Transverse colon (tissue), 4 donors: ENCODE data around the gene CCDC60. TPM values are rescaled to one million over a fixed set of nuclear protein-coding genes. Genes with fewer than 3 reads are reported as not detected.

Experiments
- DNase-seq: peaks from one replicate; pipeline ENCODE4 v3.0.0-alpha.2; 2019
- H3K27ac ChIP-seq, 4 donors: fragments of 200-600 bp; sonication (generic); 2 replicates each; pipeline ENCODE4 v1.5.1; 2016 to 2018; ENCODE audit warnings: inconsistent platforms in 4 of 4
- H3K27me3 ChIP-seq: fragments of 200-600 bp; sonication (generic); 2 replicates; pipeline ENCODE4 v1.5.1; 2017; ENCODE audit warnings: inconsistent platforms
- H3K36me3 ChIP-seq, 4 donors: fragments of 200-600 bp; sonication (generic); 2 replicates each; pipeline ENCODE4 v1.5.1; 2017 to 2019; ENCODE audit warnings: inconsistent platforms in 4 of 4
- H3K4me1 ChIP-seq, 4 donors: fragments of 200-600 bp; sonication (generic); 2 replicates each; pipeline ENCODE4 v1.5.1; 2017 to 2020; ENCODE audit warnings: inconsistent platforms in 4 of 4
- H3K4me3 ChIP-seq, 4 donors: fragments of 200-600 bp; sonication (generic); 1 replicate in 1 of 4; 2 replicates in 3 of 4; pipeline versions ENCODE4 v1.5.1 to v1.6.1; 2017 to 2019; ENCODE audit warnings: inconsistent platforms in 4 of 4
- H3K9me3 ChIP-seq, 2 donors: fragments of 200-600 bp; sonication (generic); 2 replicates each; pipeline ENCODE4 v1.5.1; 2017 to 2019; ENCODE audit warnings: inconsistent platforms in 2 of 2
- EP300 ChIP-seq: sonication (generic); formaldehyde crosslinking; IDR thresholded peaks from one replicate; pipeline ENCODE4 v1.6.1; 2017; ENCODE audit warnings: antibody characterized with exemption, low read depth
- POLR2A ChIP-seq: fragments of 450-650 bp; IDR thresholded peaks from one replicate; pipeline ENCODE4 v1.6.1; 2016; ENCODE audit warnings: antibody characterized with exemption, mild to moderate bottlenecking, moderate library complexity
- POLR2AphosphoS5 ChIP-seq, 3 donors: sonication (generic); formaldehyde crosslinking; IDR thresholded peaks; one replicate each; pipeline ENCODE4 v1.6.1; 2016; ENCODE audit warnings: antibody characterized with exemption in 3 of 3
- WGBS, 2 donors: methylation state at CpG; one replicate each; pipeline ENCODE4 v1.1.5; 2018; ENCODE audit warnings: low coverage in 1 of 2; 5-methylcytosine and 5-hydroxymethylcytosine counted together
- in situ Hi-C, 4 donors: fragments of 200-750 bp; cut with MboI; loops; one replicate each; pipeline versions ENCODE4 v1.15.0 to v1.15.1; 2017; ENCODE audit warnings: low sequenced_read_pairs in 3 of 4, low pct_ligation_motif_present in 1 of 4, low pct_unique_long_range_greater_than_20kb in 1 of 4
- intact Hi-C: fragments of 100-400 bp; cut with DNase I; formaldehyde crosslinking; loops from one replicate; pipeline ENCODE4 v1.15.1; 2023; ENCODE audit warnings: low total_unique reads
- total RNA-seq, 4 donors: library from RNA; depleted of rRNA; stranded (reverse); fragments of >200 nt; gene quantifications; one replicate each; pipeline ENCODE4 v1.1.0, GENCODE V29; 2016
- TF ChIP-seq, protein P1 (sequence below), 5 experiments: fragments of 200-600 bp in 3 of 5; fragments of 450-650 bp in 2 of 5; sonication (generic) in 3 of 5; IDR thresholded peaks; 1 replicate in 2 of 5; 2 replicates in 3 of 5; pipeline ENCODE4 v1.5.1; 2016 to 2017; ENCODE audit warnings: antibody characterized with exemption in 5 of 5, inconsistent platforms in 3 of 5, mild to moderate bottlenecking in 2 of 5, moderate library complexity in 1 of 5

CCDC60 gene
- total RNA-seq, 4 donors from 2014 or later, result 0.68 to 2.6 (median 2.4) TPM; not detected in 1

GRCh38 chr12:119447126-119447525, 112.6 kb downstream of the CCDC60 start:
- in situ Hi-C loops (no loop called here), intact Hi-C loops (no loop called here)
- TF ChIP-seq, protein P1, sequence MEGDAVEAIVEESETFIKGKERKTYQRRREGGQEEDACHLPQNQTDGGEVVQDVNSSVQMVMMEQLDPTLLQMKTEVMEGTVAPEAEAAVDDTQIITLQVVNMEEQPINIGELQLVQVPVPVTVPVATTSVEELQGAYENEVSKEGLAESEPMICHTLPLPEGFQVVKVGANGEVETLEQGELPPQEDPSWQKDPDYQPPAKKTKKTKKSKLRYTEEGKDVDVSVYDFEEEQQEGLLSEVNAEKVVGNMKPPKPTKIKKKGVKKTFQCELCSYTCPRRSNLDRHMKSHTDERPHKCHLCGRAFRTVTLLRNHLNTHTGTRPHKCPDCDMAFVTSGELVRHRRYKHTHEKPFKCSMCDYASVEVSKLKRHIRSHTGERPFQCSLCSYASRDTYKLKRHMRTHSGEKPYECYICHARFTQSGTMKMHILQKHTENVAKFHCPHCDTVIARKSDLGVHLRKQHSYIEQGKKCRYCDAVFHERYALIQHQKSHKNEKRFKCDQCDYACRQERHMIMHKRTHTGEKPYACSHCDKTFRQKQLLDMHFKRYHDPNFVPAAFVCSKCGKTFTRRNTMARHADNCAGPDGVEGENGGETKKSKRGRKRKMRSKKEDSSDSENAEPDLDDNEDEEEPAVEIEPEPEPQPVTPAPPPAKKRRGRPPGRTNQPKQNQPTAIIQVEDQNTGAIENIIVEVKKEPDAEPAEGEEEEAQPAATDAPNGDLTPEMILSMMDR (IDR thresholded peaks at IDR 0.05), result no peak
- TF ChIP-seq POLR2AphosphoS5 (IDR thresholded peaks at IDR 0.05) (no peak), EP300 (no peak), POLR2A (no peak)
- DNase-seq, result no peak
- Histone ChIP-seq H3K27me3 (no peaks in the 10 kb centered on the region), H3K27ac (no peak overlapping the region), H3K9me3 (no peaks in the 10 kb centered on the region), H3K36me3 (no peaks in the 10 kb centered on the region), H3K4me3 (no peak overlapping the region), H3K4me1 (peaks cover 0 to 3% (median 0%) of the 10 kb centered on the region in 4 donors)
- WGBS, 2 donors, result 37 to 49% methylated on average over 3 to 7 of the region's 7 CpGs

DNA sequence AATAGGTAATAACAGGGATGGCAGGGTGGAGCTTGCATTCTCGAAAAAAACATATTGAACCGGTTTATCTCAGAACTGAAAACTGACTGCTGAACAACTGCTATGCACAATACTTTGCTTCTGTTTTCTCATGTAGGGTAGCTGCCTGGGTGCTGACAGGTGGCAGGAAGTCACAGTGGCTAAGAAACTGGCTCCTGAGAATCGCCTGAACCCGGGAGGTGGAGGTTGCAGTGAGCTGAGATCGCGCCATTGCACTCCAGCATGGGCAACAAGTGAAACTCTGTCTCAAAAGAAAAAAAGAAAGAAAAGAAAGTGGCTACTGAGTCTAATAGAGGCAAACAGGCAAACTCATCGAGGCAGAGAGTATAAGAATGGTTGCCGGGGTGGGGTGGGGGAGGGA, 113.1 kb downstream of the CCDC60 start:
- no peak for DNase-seq
- Histone ChIP-seq H3K27ac (no peak overlapping the region), H3K27me3 (no peaks in the 10 kb centered on the region), H3K4me3 (no peak overlapping the region), H3K4me1 (peaks cover 0 to 3% (median 0%) of the 10 kb centered on the region in 4 donors), H3K9me3 (no peaks in the 10 kb centered on the region), H3K36me3 (no peaks in the 10 kb centered on the region)
- intact Hi-C loops (no loop called here), in situ Hi-C loops (no loop called here)
- 59 to 69% methylated on average over 6 to 8 of the region's 8 CpGs for WGBS, 2 donors
- TF ChIP-seq EP300 (no peak), POLR2AphosphoS5 (IDR thresholded peaks at IDR 0.05) (no peak), POLR2A (no peak)
- TF ChIP-seq, protein P1 (IDR thresholded peaks at IDR 0.05), result no peak

DNA sequence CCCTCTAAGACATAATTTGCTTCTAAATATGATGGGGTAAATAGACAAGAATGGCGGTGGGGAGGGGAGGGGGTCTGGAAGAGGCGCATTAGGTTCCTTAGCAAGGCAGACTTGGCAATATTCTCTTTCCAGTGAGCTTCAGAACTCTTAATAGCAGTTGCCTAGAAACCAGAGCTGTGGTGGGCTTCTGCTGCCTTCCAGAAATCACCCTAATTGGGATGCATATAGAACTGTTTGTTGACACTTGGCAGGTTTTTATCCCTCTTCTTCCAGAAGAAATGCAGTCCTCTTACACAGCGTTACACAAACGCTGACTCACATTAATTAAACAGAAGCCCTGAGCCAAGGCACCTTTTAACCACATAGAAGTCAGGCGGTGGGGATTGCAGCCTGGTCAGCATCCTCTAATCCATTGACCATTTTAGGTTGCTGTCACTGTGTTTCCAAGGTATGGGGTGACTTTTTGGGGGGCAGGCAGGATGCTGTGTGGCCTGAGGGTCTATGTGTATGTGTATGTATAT, 114.1 kb downstream of the CCDC60 start:
- intact Hi-C loops, result no loop called here
- WGBS, 2 donors, result 67% methylated on average over 5 of the region's 5 CpGs; no CpG with 5 or more reads in 1 of the 2 donors

GRCh38 chr12:119450771-119451170, 116.2 kb downstream of the CCDC60 start:
- intact Hi-C loops (no loop called here), in situ Hi-C loops (no loop called here)
- no peak for TF ChIP-seq POLR2A
- no peak for TF ChIP-seq POLR2AphosphoS5 (IDR thresholded peaks at IDR 0.05)
- TF ChIP-seq EP300, result no peak
- TF ChIP-seq, protein P1 (IDR thresholded peaks at IDR 0.05), result no peak
- H3K9me3 ChIP-seq, result no peaks in the 10 kb centered on the region
- H3K4me3 ChIP-seq, result no peak overlapping the region
- 69 to 80% methylated on average over 2 to 7 of the region's 7 CpGs for WGBS, 2 donors
- H3K27me3 ChIP-seq, result no peaks in the 10 kb centered on the region
- no peak overlapping the region for H3K27ac ChIP-seq
- no peak for DNase-seq
- H3K36me3 ChIP-seq, result no peaks in the 10 kb centered on the region
- H3K4me1 ChIP-seq, result no peaks in the 10 kb centered on the region

More for the DNA sequence above, 114.1 kb downstream of the CCDC60 start:
- in situ Hi-C loops, result no loop called here
- TF ChIP-seq EP300 (no peak), POLR2A (no peak), POLR2AphosphoS5 (IDR thresholded peaks at IDR 0.05) (no peak)
- TF ChIP-seq, protein P1 (IDR thresholded peaks at IDR 0.05), result no peak
- Histone ChIP-seq H3K4me3 (no peak overlapping the region), H3K9me3 (no peaks in the 10 kb centered on the region), H3K4me1 (peaks cover 0 to 3% (median 0%) of the 10 kb centered on the region in 4 donors), H3K36me3 (no peaks in the 10 kb centered on the region), H3K27me3 (no peaks in the 10 kb centered on the region), H3K27ac (no peak overlapping the region)
- no peak for DNase-seq
